HepG2 (cell line): ENCODE data around the gene SEMA6D. TPM values are rescaled to one million over a fixed set of nuclear protein-coding genes. Genes with fewer than 3 reads are reported as not detected.

Experiments used
- ATAC-seq: fragments of 200-7000 bp; cut with Tn5 transposase; 3 replicates; pipeline ENCODE4 v1.9.1; 2020; ENCODE audit warnings: mild to moderate bottlenecking, moderate library complexity
- BruUV-seq: library from RNA; stranded (reverse); fragments of 400-500 nt; replicated peaks from 2 replicates; lab custom pipeline; 2021; lab: Mats Ljungman, UMichigan
- CTCF ChIA-PET: fragments of 300-600 bp; formaldehyde crosslinking; extraction: SDS; loops from one replicate; lab custom pipeline; 2021; ENCODE audit warnings: low total read pairs, inconsistent platforms, low intra/inter-chr PET ratio; lab: Yijun Ruan, JAX
- POLR2A ChIA-PET: fragments of 350-600 bp; sonication (Branson Sonifier 250); formaldehyde crosslinking; loops from one replicate; lab custom pipeline; 2020; ENCODE audit warnings: antibody characterized with exemption, inconsistent platforms; lab: Yijun Ruan, JAX
- DNase-seq: peaks from one replicate; pipeline ENCODE4 v3.0.0-alpha.2; 2015; ENCODE audit warnings: low spot score
- FAIRE-seq: peaks from 3 replicates; lab custom pipeline; 2011; peaks lifted over from hg19 to GRCh38; lab: Jason Lieb, UNC
- H2AFZ ChIP-seq: one replicate; pipeline ENCODE4 v1.6.1; 2011; ENCODE audit warnings: low read length, inconsistent platforms
- H3K27ac ChIP-seq: fragments of 300-600 bp; 3 replicates; pipeline ENCODE4 v1.8.0; 2011; ENCODE audit warnings: mixed run types, mild to moderate bottlenecking, mixed read lengths, low read length, inconsistent platforms; ENCODE audit not compliant: insufficient read depth; ENCODE audit errors: extremely low read length
- H3K27me3 ChIP-seq, 2 experiments: fragments of 200-600 bp in 1 of 2; 2 replicates in 1 of 2; 3 replicates in 1 of 2; pipeline versions ENCODE4 v1.6.0 to v1.8.0; 2011; ENCODE audit warnings: low read length in 2 of 2, mild to moderate bottlenecking in 2 of 2, moderate library complexity in 2 of 2, inconsistent platforms in 1 of 2; ENCODE audit not compliant: insufficient read depth in 2 of 2, control insufficient read depth in 1 of 2
- H3K36me3 ChIP-seq, 2 experiments: fragments of 200-600 bp in 1 of 2; replicated peaks in 1 of 2; 2 replicates in 1 of 2; 3 replicates in 1 of 2; pipeline versions ENCODE4 v1.5.1 to v1.8.0; 2011; ENCODE audit warnings: low read length in 2 of 2, inconsistent platforms in 1 of 2; ENCODE audit not compliant: insufficient read depth in 2 of 2, control insufficient read depth in 1 of 2
- H3K4me1 ChIP-seq: 2 replicates; pipeline ENCODE4 v1.5.1; 2012; ENCODE audit warnings: low read length, inconsistent platforms; ENCODE audit not compliant: insufficient read depth
- H3K4me2 ChIP-seq: 2 replicates; pipeline ENCODE4 v1.6.0; 2011; ENCODE audit warnings: low read depth, low read length, inconsistent platforms
- H3K4me3 ChIP-seq, 3 experiments: fragments of 200-600 bp in 1 of 3; sonication (generic), shearing (Covaris generic) in 1 of 3; replicated peaks in 1 of 3; 2 replicates each; pipeline ENCODE4 v1.5.1; 2011 to 2016; ENCODE audit warnings: low read length in 3 of 3, inconsistent platforms in 2 of 3, low read depth in 2 of 3, mild to moderate bottlenecking in 2 of 3, control low read depth in 1 of 3, mixed read lengths in 1 of 3; ENCODE audit not compliant: insufficient read depth in 1 of 3
- H3K79me2 ChIP-seq: one replicate; pipeline ENCODE4 v1.6.1; 2011; ENCODE audit warnings: low read length, inconsistent platforms; ENCODE audit not compliant: insufficient read depth
- H3K9ac ChIP-seq: 2 replicates; pipeline ENCODE4 v1.6.0; 2011; ENCODE audit warnings: mild to moderate bottlenecking, low read depth, low read length, inconsistent platforms; ENCODE audit not compliant: insufficient read depth
- H3K9me3 ChIP-seq: 2 replicates; pipeline ENCODE4 v1.5.1; 2012; ENCODE audit warnings: mild to moderate bottlenecking, low read length
- H4K20me1 ChIP-seq: 2 replicates; pipeline ENCODE4 v1.6.0; 2011; ENCODE audit warnings: inconsistent platforms, mild to moderate bottlenecking, low read length, moderate library complexity; ENCODE audit not compliant: insufficient read depth
- ETV6 ChIP-seq: sonication (generic); formaldehyde crosslinking; conservative IDR thresholded peaks from 2 replicates; pipeline ENCODE4 v1.4.0; 2020; ENCODE audit warnings: missing genetic modification reagents
- EZH2 ChIP-seq: conservative IDR thresholded peaks from 2 replicates; pipeline ENCODE4 v1.6.1; 2012; ENCODE audit warnings: mild to moderate bottlenecking, low read depth, low read length, moderate library complexity
- HOXD1 ChIP-seq: sonication (generic); formaldehyde crosslinking; IDR thresholded peaks from 2 replicates; pipeline ENCODE4 v1.5.0; 2020; ENCODE audit warnings: missing genetic modification reagents
- KDM3A ChIP-seq: IDR thresholded peaks from 2 replicates; pipeline ENCODE4 v1.6.1; 2018; ENCODE audit warnings: low read depth, missing compliant biosample characterization
- NCOR1 ChIP-seq: fragments of 200-600 bp; sonication (generic); IDR thresholded peaks from 2 replicates; pipeline ENCODE4 v1.7.0; 2017; ENCODE audit warnings: antibody characterized with exemption, low read length, borderline replicate concordance
- NONO ChIP-seq, 2 experiments: fragments of 450-650 bp in 1 of 2; sonication (generic) in 1 of 2; formaldehyde crosslinking in 1 of 2; IDR thresholded peaks in 1 of 2; conservative IDR thresholded peaks in 1 of 2; 2 replicates each; pipeline versions ENCODE4 v1.6.1 to v1.8.0; 2017 to 2022; ENCODE audit warnings: mild to moderate bottlenecking in 1 of 2, missing genetic modification reagents in 1 of 2, moderate library complexity in 1 of 2
- RCOR2 ChIP-seq: IDR thresholded peaks from 2 replicates; pipeline ENCODE4 v1.6.1; 2016; ENCODE audit warnings: missing biosample characterization, missing genetic modification reagents
- STAG1 ChIP-seq: sonication (generic); formaldehyde crosslinking; IDR thresholded peaks from 2 replicates; pipeline ENCODE4 v1.4.0; 2020; ENCODE audit warnings: missing genetic modification reagents
- ZNF3 ChIP-seq: IDR thresholded peaks from 2 replicates; pipeline ENCODE4 v1.7.0; 2017; ENCODE audit warnings: inconsistent platforms
- ZNF724P ChIP-seq: sonication (generic); formaldehyde crosslinking; IDR thresholded peaks from 2 replicates; pipeline ENCODE4 v1.8.0; 2022; ENCODE audit warnings: missing genetic modification reagents, borderline replicate concordance
- ZNF772 ChIP-seq: sonication (generic); formaldehyde crosslinking; IDR thresholded peaks from 2 replicates; pipeline ENCODE4 v1.5.0; 2020; ENCODE audit warnings: mild to moderate bottlenecking, missing genetic modification reagents
- WGBS: methylation state at CpG from one replicate; pipeline ENCODE4 v1.1.6; 2017; ENCODE audit warnings: low lambda C conversion rate; 5-methylcytosine and 5-hydroxymethylcytosine counted together
- in situ Hi-C: cut with HindIII; loops from 2 replicates; pipeline ENCODE4 v1.10.0; 2017; ENCODE audit warnings: low pct_unique_long_range_greater_than_20kb; ENCODE audit not compliant: extremely low pct_ligation_motif_present
- intact Hi-C: fragments of 100-400 bp; cut with micrococcal nuclease; formaldehyde crosslinking; loops from one replicate; pipeline ENCODE4 v1.10.0; 2022; ENCODE audit not compliant: unreplicated experiment
- polyA plus RNA-seq, 8 experiments: library from polyadenylated mRNA; depleted of rRNA in 3 of 8; stranded (reverse) in 7 of 8; unstranded in 1 of 8; fragments of >200 nt; fragmentation: Illumina TruSeq in 4 of 8; extraction: Trizol in 4 of 8; gene quantifications; 2 replicates each; pipeline versions ENCODE4 v1.2.1 to v1.2.3, GENCODE V29; 2011 to 2016; ENCODE audit warnings: low read depth in 4 of 8, missing spikeins in 1 of 8, mixed read lengths in 1 of 8; ENCODE audit not compliant: insufficient read depth in 1 of 8
- total RNA-seq, 5 experiments: library from RNA; depleted of rRNA; stranded (reverse); fragments of >200 nt; fragmentation: Illumina TruSeq; extraction: Trizol; gene quantifications; 2 replicates each; pipeline ENCODE4 v1.2.3, GENCODE V29; 2016; ENCODE audit warnings: low read depth in 1 of 5
- TF ChIP-seq, protein P1 (sequence below): sonication (generic); formaldehyde crosslinking; IDR thresholded peaks from 2 replicates; pipeline ENCODE4 v1.4.0; 2020; ENCODE audit warnings: missing genetic modification reagents
- TF ChIP-seq, protein P2 (sequence below): sonication (generic); formaldehyde crosslinking; IDR thresholded peaks from 2 replicates; pipeline ENCODE4 v1.4.0; 2020; ENCODE audit warnings: missing genetic modification reagents

Gene SEMA6D
- total and polyA plus RNA-seq, 2 of the 13 experiments (the other 11 are each of a cell fraction or from before 2014, with no cell fraction given): not detected

DNA sequence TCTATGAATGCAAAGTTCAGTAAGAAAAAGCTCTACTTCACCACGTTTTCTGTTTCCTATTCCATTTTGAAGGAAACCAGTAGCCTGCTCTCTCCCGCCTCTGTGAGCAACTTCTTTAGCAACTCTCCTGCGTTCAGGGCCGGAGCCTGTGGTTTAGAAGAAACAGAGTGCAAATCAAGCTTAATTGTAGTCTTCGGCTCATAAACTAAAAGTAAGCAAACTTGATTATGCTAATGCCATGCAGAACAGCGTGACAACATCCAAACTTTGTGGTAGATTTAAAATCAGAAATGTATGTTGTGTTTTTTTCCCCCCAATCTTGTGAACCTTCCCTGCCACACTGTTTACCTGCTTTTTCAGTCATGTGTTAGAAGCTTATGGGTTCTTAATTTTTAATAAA is 87.4 kb downstream of the SEMA6D start:
- intact Hi-C loops: no loop called here
- BruUV-seq: no TSS peak
- Histone ChIP-seq H3K27ac (no peak overlapping the region), H3K79me2 (no peaks in the 10 kb centered on the region), H2AFZ (no peak overlapping the region), H3K27me3 (no peaks in the 10 kb centered on the region), H3K4me1 (no peaks in the 10 kb centered on the region)
- ATAC-seq: no peak
- POLR2A ChIA-PET: no interaction called here
- in situ Hi-C loops: no loop called here
- TF ChIP-seq RCOR2 (CRISPR knock-in tag): no peak
- no peak for TF ChIP-seq ZNF3 (CRISPR knock-in tag)
- TF ChIP-seq, all 625 proteins: peak for 0
- H4K20me1 ChIP-seq: no peaks in the 10 kb centered on the region
- H3K36me3 ChIP-seq: no peaks in the 10 kb centered on the region
- 7% methylated on average over 6 of the region's 6 CpGs for WGBS
- H3K4me2 ChIP-seq: no peak overlapping the region
- DNase-seq: no peak
- H3K9ac ChIP-seq: no peak overlapping the region
- no peak overlapping the region for H3K4me3 ChIP-seq
- H3K9me3 ChIP-seq: peaks cover 32% of the 10 kb centered on the region
- no peak for FAIRE-seq
- CTCF ChIA-PET: no interaction called here

DNA sequence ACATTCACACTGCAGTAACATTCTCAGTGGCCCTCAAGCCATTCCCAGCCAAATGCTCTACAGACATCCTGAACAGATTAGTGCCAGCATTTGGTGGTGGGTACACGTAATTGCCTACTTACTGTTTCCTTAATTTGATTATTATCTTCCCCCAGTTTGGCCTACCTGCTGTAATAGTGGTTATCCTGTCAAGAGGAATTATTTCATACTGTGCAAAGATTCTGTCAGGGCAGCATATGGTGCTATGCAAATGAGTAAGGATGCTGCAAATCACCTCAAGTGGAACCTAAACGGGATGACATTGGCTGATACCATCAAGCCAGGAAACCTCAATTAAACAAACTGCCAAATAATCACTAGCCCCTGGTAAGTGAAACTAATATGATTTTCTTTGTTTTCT is 88.7 kb downstream of the SEMA6D start:
- no peaks in the 10 kb centered on the region for H3K4me1 ChIP-seq
- H3K4me3 ChIP-seq: no peak overlapping the region
- no peak overlapping the region for H2AFZ ChIP-seq
- peaks cover 27% of the 10 kb centered on the region for H3K9me3 ChIP-seq
- ATAC-seq: no peak
- no peak for FAIRE-seq
- WGBS: 0% methylated on average over 2 of the region's 2 CpGs
- BruUV-seq: no TSS peak
- no peaks in the 10 kb centered on the region for H3K27me3 ChIP-seq
- ChIA-PET POLR2A (no interaction called here), CTCF (no interaction called here)
- in situ Hi-C loops (no loop called here), intact Hi-C loops (no loop called here)
- H3K4me2 ChIP-seq: no peak overlapping the region
- H4K20me1 ChIP-seq: no peaks in the 10 kb centered on the region
- no peaks in the 10 kb centered on the region for H3K79me2 ChIP-seq
- H3K9ac ChIP-seq: no peak overlapping the region
- no peak for DNase-seq
- H3K27ac ChIP-seq: no peak overlapping the region
- H3K36me3 ChIP-seq: no peaks in the 10 kb centered on the region
- TF ChIP-seq, protein P1, sequence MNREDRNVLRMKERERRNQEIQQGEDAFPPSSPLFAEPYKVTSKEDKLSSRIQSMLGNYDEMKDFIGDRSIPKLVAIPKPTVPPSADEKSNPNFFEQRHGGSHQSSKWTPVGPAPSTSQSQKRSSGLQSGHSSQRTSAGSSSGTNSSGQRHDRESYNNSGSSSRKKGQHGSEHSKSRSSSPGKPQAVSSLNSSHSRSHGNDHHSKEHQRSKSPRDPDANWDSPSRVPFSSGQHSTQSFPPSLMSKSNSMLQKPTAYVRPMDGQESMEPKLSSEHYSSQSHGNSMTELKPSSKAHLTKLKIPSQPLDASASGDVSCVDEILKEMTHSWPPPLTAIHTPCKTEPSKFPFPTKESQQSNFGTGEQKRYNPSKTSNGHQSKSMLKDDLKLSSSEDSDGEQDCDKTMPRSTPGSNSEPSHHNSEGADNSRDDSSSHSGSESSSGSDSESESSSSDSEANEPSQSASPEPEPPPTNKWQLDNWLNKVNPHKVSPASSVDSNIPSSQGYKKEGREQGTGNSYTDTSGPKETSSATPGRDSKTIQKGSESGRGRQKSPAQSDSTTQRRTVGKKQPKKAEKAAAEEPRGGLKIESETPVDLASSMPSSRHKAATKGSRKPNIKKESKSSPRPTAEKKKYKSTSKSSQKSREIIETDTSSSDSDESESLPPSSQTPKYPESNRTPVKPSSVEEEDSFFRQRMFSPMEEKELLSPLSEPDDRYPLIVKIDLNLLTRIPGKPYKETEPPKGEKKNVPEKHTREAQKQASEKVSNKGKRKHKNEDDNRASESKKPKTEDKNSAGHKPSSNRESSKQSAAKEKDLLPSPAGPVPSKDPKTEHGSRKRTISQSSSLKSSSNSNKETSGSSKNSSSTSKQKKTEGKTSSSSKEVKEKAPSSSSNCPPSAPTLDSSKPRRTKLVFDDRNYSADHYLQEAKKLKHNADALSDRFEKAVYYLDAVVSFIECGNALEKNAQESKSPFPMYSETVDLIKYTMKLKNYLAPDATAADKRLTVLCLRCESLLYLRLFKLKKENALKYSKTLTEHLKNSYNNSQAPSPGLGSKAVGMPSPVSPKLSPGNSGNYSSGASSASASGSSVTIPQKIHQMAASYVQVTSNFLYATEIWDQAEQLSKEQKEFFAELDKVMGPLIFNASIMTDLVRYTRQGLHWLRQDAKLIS (CRISPR knock-in tag): no peak
- TF ChIP-seq STAG1: no peak
- TF ChIP-seq NCOR1: no peak
- TF ChIP-seq, protein P2, sequence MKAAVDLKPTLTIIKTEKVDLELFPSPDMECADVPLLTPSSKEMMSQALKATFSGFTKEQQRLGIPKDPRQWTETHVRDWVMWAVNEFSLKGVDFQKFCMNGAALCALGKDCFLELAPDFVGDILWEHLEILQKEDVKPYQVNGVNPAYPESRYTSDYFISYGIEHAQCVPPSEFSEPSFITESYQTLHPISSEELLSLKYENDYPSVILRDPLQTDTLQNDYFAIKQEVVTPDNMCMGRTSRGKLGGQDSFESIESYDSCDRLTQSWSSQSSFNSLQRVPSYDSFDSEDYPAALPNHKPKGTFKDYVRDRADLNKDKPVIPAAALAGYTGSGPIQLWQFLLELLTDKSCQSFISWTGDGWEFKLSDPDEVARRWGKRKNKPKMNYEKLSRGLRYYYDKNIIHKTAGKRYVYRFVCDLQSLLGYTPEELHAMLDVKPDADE: no peak
- no peak for TF ChIP-seq ETV6 (CRISPR knock-in tag)
- no peak for TF ChIP-seq HOXD1 (CRISPR knock-in tag)
- TF ChIP-seq ZNF724P (CRISPR knock-in tag): no peak
- no peak for TF ChIP-seq NONO (IDR thresholded peaks at IDR 0.05)
- TF ChIP-seq NONO (CRISPR knock-in tag; conservative IDR thresholded peaks at IDR 0.05): no peak
- no peak for TF ChIP-seq ZNF772
- no peak for TF ChIP-seq KDM3A (CRISPR knock-in tag)
- no peak for TF ChIP-seq EZH2
